Loucy (cell line): ENCODE data around the gene ADGRG2.

Experiments used
- CTCF ChIP-seq: fragments of 200-600 bp; sonication (generic); conservative IDR thresholded peaks from 2 replicates; pipeline ENCODE4 v1.5.1; 2014; ENCODE audit warnings: mild to moderate bottlenecking, antibody characterized with exemption, low read length
- EZH2phosphoT487 ChIP-seq: fragments of 200-600 bp; IDR thresholded peaks from 2 replicates; pipeline ENCODE4 v1.6.1; 2018; ENCODE audit warnings: antibody characterized with exemption, mild to moderate bottlenecking, moderate library complexity, borderline replicate concordance

DNA sequence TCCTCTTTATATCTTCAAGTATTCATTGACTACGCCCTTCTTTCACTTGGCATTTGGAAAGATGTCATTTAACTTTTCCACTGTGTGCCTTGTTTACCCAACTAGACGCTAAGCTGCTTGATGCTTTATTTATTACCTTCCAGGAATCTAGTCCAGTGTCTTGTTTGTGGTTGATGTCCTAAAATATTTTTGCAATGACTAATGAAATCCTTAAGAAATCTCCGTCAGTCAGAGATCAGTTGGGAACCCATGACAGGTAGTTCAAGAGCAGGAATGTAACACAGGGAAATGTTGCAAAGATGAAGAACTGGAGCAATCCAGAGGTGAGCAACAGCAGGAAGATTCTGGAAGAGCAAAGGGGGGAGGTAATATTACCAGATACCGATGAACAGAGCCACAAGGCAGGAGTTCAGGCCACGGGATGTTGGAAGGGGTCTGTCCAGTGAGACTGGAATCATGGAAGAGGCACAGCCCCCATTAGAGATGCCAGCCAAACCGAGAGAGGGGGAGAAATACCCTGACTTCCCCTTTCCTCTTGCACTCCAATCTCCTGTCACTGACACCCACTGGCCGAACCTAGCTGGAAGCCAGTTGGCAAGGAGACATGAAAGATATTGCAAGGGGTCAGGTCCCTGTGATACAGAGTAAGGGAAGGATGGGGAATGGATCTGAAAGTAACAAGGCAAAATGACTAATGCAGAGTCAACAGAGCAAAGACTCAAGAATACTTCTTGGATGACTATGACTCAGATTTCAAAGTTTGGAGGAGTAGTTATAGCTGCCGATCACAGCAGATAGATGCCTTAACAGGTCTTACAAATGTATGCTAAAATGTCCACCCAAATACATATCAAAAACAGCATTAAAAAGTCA, 75.7 kb downstream of the ADGRG2 start:
- no peak for TF ChIP-seq CTCF
- no peak for TF ChIP-seq EZH2phosphoT487
